ENCODE results near the gene IP6K3. TPM values are rescaled to one million over a fixed set of nuclear protein-coding genes. Genes with fewer than 3 reads are reported as not detected.

IP6K3 gene
- total RNA-seq, 1 donor from 2014 or later, result 2.9 TPM

- Histone ChIP-seq H3F3A (ENCODE audit: low read depth) (no peaks in the 10 kb centered on the region), H3K79me2 (ENCODE audit: low read depth) (no peaks in the 10 kb centered on the region), H3K9me3 (ENCODE audit: low read depth) (no peaks in the 10 kb centered on the region), H3K36me3 (no peaks in the 10 kb centered on the region), H2AFZ (replicated peaks) (no peak overlapping the region), H3K4me3 (no peak overlapping the region), H4K20me1 (ENCODE audit: low read depth) (no peaks in the 10 kb centered on the region), H3K27ac (no peak overlapping the region), H3K27me3 (no peaks in the 10 kb centered on the region), H3K4me1 (no peaks in the 10 kb centered on the region), H3K4me2 (no peak overlapping the region), H3K9ac (no peak overlapping the region)
- Mint-ChIP-seq H3K27ac (no peak overlapping the region), H3K4me3 (no peak overlapping the region), H3K9me3 (no peaks in the 10 kb centered on the region), H3K4me1 (peaks cover 6% of the 10 kb centered on the region), H3K27me3 (ENCODE audit: insufficient read depth, low read depth) (peaks cover 7% of the 10 kb centered on the region), H3K36me3 (no peaks in the 10 kb centered on the region)
- TF ChIP-seq CTCF (IDR thresholded peaks at IDR 0.05) (no peak), EZH2 (IDR thresholded peaks at IDR 0.05) (no peak), EZH2phosphoT487 (IDR thresholded peaks at IDR 0.05) (no peak)
- no peak for DNase-seq (ENCODE audit: low spot score)
Measured at GRCh38 chr6:33683576-33684427, 62.9 kb downstream of the IP6K3 start.

- H2AFZ ChIP-seq (replicated peaks), result no peak overlapping the region
- H3K36me3 Mint-ChIP-seq, result no peaks in the 10 kb centered on the region
- no peak overlapping the region for H3K4me2 ChIP-seq
- no peaks in the 10 kb centered on the region for H4K20me1 ChIP-seq (ENCODE audit: low read depth)
- H3K27ac Mint-ChIP-seq, result no peak overlapping the region
- H3F3A ChIP-seq (ENCODE audit: low read depth), result no peaks in the 10 kb centered on the region
- H3K4me1 ChIP-seq, result no peaks in the 10 kb centered on the region
- no peak for DNase-seq (ENCODE audit: low spot score)
- H3K79me2 ChIP-seq (ENCODE audit: low read depth), result no peaks in the 10 kb centered on the region
- peaks cover 7% of the 10 kb centered on the region for H3K27me3 Mint-ChIP-seq (ENCODE audit: insufficient read depth, low read depth)
- peaks cover 6% of the 10 kb centered on the region for H3K4me1 Mint-ChIP-seq
- no peaks in the 10 kb centered on the region for H3K9me3 ChIP-seq (ENCODE audit: low read depth)
- H3K9me3 Mint-ChIP-seq, result no peaks in the 10 kb centered on the region
- H3K4me3 ChIP-seq, result no peak overlapping the region
- H3K9ac ChIP-seq, result no peak overlapping the region
- TF ChIP-seq EZH2 (IDR thresholded peaks at IDR 0.05) (no peak), EZH2phosphoT487 (IDR thresholded peaks at IDR 0.05) (no peak), CTCF (IDR thresholded peaks at IDR 0.05) (no peak)
- H3K27ac ChIP-seq, result no peak overlapping the region
- H3K4me3 Mint-ChIP-seq, result no peak overlapping the region
- no peaks in the 10 kb centered on the region for H3K27me3 ChIP-seq
- no peaks in the 10 kb centered on the region for H3K36me3 ChIP-seq
Measured at GRCh38 chr6:33683051-33683571, 63.6 kb downstream of the IP6K3 start.

GRCh38 chr6:33682341-33682740, 64.4 kb downstream of the IP6K3 start:
- Histone ChIP-seq H3K79me2 (ENCODE audit: low read depth) (no peaks in the 10 kb centered on the region), H2AFZ (replicated peaks) (no peak overlapping the region), H3K4me1 (no peaks in the 10 kb centered on the region), H4K20me1 (ENCODE audit: low read depth) (no peaks in the 10 kb centered on the region), H3K36me3 (no peaks in the 10 kb centered on the region), H3K27me3 (no peaks in the 10 kb centered on the region), H3K4me3 (no peak overlapping the region), H3K27ac (no peak overlapping the region), H3F3A (ENCODE audit: low read depth) (no peaks in the 10 kb centered on the region), H3K9me3 (ENCODE audit: low read depth) (no peaks in the 10 kb centered on the region), H3K4me2 (no peak overlapping the region), H3K9ac (no peak overlapping the region)
- TF ChIP-seq CTCF (IDR thresholded peaks at IDR 0.05) (no peak), EZH2phosphoT487 (IDR thresholded peaks at IDR 0.05) (no peak), EZH2 (IDR thresholded peaks at IDR 0.05) (no peak)
- no peak for DNase-seq (ENCODE audit: low spot score)
- Mint-ChIP-seq H3K27me3 (ENCODE audit: insufficient read depth, low read depth) (peaks cover 8% of the 10 kb centered on the region), H3K36me3 (no peaks in the 10 kb centered on the region), H3K9me3 (no peaks in the 10 kb centered on the region), H3K4me3 (no peak overlapping the region), H3K27ac (no peak overlapping the region), H3K4me1 (peaks cover 6% of the 10 kb centered on the region)

Data from neural progenitor cell (in vitro differentiated cells).